Fibroblast of lung (primary cell): Measurements from ENCODE around the gene PIGR. TPM values are rescaled to one million over a fixed set of nuclear protein-coding genes. Genes with fewer than 3 reads are reported as not detected.

ENCODE experiments used
- DNase-seq, 2 donors: peaks; one replicate each; pipeline versions ENCODE4 v3.0.0 to v3.0.0-alpha.2; 2010; ENCODE audit warnings: low read depth in 2 of 2
- H2AFZ ChIP-seq: 2 replicates; pipeline ENCODE4 v1.5.1; 2012; ENCODE audit warnings: low read length, control low read depth, inconsistent platforms
- H3K27ac ChIP-seq: 2 replicates; pipeline ENCODE4 v1.5.1; 2011; ENCODE audit warnings: low read length, control low read depth; ENCODE audit not compliant: insufficient read depth
- H3K27me3 ChIP-seq: 2 replicates; pipeline ENCODE4 v1.5.1; 2011; ENCODE audit warnings: mild to moderate bottlenecking, low read length; ENCODE audit not compliant: control insufficient read depth, insufficient read depth
- H3K36me3 ChIP-seq: 2 replicates; pipeline ENCODE4 v1.5.1; 2011; ENCODE audit warnings: low read length; ENCODE audit not compliant: control insufficient read depth, insufficient read depth
- H3K4me1 ChIP-seq: 2 replicates; pipeline ENCODE4 v1.5.1; 2011; ENCODE audit warnings: low read length; ENCODE audit not compliant: control insufficient read depth, insufficient read depth; ENCODE audit errors: extremely low read depth
- H3K4me2 ChIP-seq: 2 replicates; pipeline ENCODE4 v1.5.1; 2011; ENCODE audit warnings: low read length, control low read depth; ENCODE audit not compliant: insufficient read depth; ENCODE audit errors: extremely low read depth
- H3K4me3 ChIP-seq, 4 experiments: fragments of 200-600 bp in 1 of 4; sonication (generic) in 1 of 4; replicated peaks in 1 of 4; 2 replicates each; pipeline ENCODE4 v1.5.1; 2011 to 2016; ENCODE audit warnings: low read length in 4 of 4, low read depth in 3 of 4, mild to moderate bottlenecking in 3 of 4, control low read depth in 2 of 4, inconsistent platforms in 1 of 4, mixed read lengths in 1 of 4; ENCODE audit not compliant: insufficient read depth in 1 of 4; ENCODE audit errors: control extremely low read depth in 1 of 4
- H3K79me2 ChIP-seq: 2 replicates; pipeline ENCODE4 v1.5.1; 2012; ENCODE audit warnings: mild to moderate bottlenecking, low read length, inconsistent platforms; ENCODE audit not compliant: control insufficient read depth, insufficient read depth
- H3K9ac ChIP-seq: 2 replicates; pipeline ENCODE4 v1.5.1; 2011; ENCODE audit warnings: mild to moderate bottlenecking, low read length, control low read depth; ENCODE audit not compliant: insufficient read depth
- H3K9me3 ChIP-seq: 2 replicates; pipeline ENCODE4 v1.5.1; 2012; ENCODE audit warnings: low read depth, low read length; ENCODE audit not compliant: control insufficient read depth, insufficient read depth
- H4K20me1 ChIP-seq: 2 replicates; pipeline ENCODE4 v1.5.1; 2011; ENCODE audit warnings: low read length; ENCODE audit not compliant: control insufficient read depth, insufficient read depth; ENCODE audit errors: extremely low read depth
- CTCF ChIP-seq, 2 donors: IDR thresholded peaks in 1 of 2; conservative IDR thresholded peaks in 1 of 2; 1 replicate in 1 of 2; 2 replicates in 1 of 2; pipeline ENCODE4 v1.5.1; 2011 to 2012; ENCODE audit warnings: low read length in 2 of 2, control low read depth in 1 of 2, inconsistent platforms in 1 of 2, low read depth in 1 of 2, mild to moderate bottlenecking in 1 of 2
- EZH2 ChIP-seq: IDR thresholded peaks from 2 replicates; pipeline ENCODE4 v1.5.1; 2012; ENCODE audit warnings: low read length, control low read depth, mild to moderate bottlenecking; ENCODE audit errors: missing control alignments
- polyA plus RNA-seq, 2 donors: library from polyadenylated mRNA; depleted of rRNA in 1 of 2; stranded (reverse) in 1 of 2; unstranded in 1 of 2; fragments of >200 nt; gene quantifications; 2 replicates each; pipeline ENCODE4 v1.2.1, GENCODE V29; 2011 to 2012; ENCODE audit warnings: missing spikeins in 1 of 2
- total RNA-seq: library from RNA; depleted of rRNA; stranded (reverse); fragments of >200 nt; gene quantifications from 2 replicates; pipeline ENCODE4 v1.2.1, GENCODE V29; 2014

Gene PIGR
- total and polyA plus RNA-seq, 2 donors (not counting 1 experiment from before 2014, with no cell fraction given) = not detected

GRCh38 chr1:206905295-206906164 is 40.7 kb downstream of the PIGR start:
- H3K4me1 ChIP-seq = peaks cover 5% of the 10 kb centered on the region
- no peak overlapping the region for H2AFZ ChIP-seq
- DNase-seq = peak; percentile 71 to 94
- H3K36me3 ChIP-seq = no peaks in the 10 kb centered on the region
- no peaks in the 10 kb centered on the region for H3K9me3 ChIP-seq
- no peaks in the 10 kb centered on the region for H3K27me3 ChIP-seq
- no peak overlapping the region for H3K4me2 ChIP-seq
- H3K4me3 ChIP-seq = no peak overlapping the region
- H3K9ac ChIP-seq = no peak overlapping the region
- no peaks in the 10 kb centered on the region for H3K79me2 ChIP-seq
- H3K27ac ChIP-seq = peak overlapping the region; percentile 76
- H4K20me1 ChIP-seq = no peaks in the 10 kb centered on the region
- TF ChIP-seq CTCF (conservative IDR thresholded peaks at IDR 0.05 in 1 of 2, IDR thresholded peaks at IDR 0.05 in 1 of 2; ENCODE audit: low read depth in 1 of 2, low read length in 2 of 2) (no peak), EZH2 (no peak)

- peaks cover 2% of the 10 kb centered on the region for H3K4me1 ChIP-seq
- no peaks in the 10 kb centered on the region for H3K79me2 ChIP-seq
- H3K9me3 ChIP-seq = no peaks in the 10 kb centered on the region
- H3K27ac ChIP-seq = peak overlapping the region; percentile 76
- DNase-seq = no peak
- no peak overlapping the region for H3K9ac ChIP-seq
- no peaks in the 10 kb centered on the region for H3K36me3 ChIP-seq
- H3K4me3 ChIP-seq = no peak overlapping the region
- no peaks in the 10 kb centered on the region for H3K27me3 ChIP-seq
- H3K4me2 ChIP-seq = no peak overlapping the region
- no peaks in the 10 kb centered on the region for H4K20me1 ChIP-seq
- no peak overlapping the region for H2AFZ ChIP-seq
- TF ChIP-seq CTCF (conservative IDR thresholded peaks at IDR 0.05 in 1 of 2, IDR thresholded peaks at IDR 0.05 in 1 of 2; ENCODE audit: low read depth in 1 of 2, low read length in 2 of 2) = no peak
These were observed 41.7 kb downstream of the PIGR start for GRCh38 chr1:206904423-206905142.

GRCh38 chr1:206903687-206904086 is 42.6 kb downstream of the PIGR start:
- Histone ChIP-seq H2AFZ (no peak overlapping the region), H3K27ac (no peak overlapping the region), H3K79me2 (no peaks in the 10 kb centered on the region), H3K4me3 (no peak overlapping the region), H3K9ac (no peak overlapping the region), H3K4me2 (no peak overlapping the region), H4K20me1 (no peaks in the 10 kb centered on the region), H3K27me3 (no peaks in the 10 kb centered on the region), H3K36me3 (no peaks in the 10 kb centered on the region), H3K4me1 (peaks cover 6% of the 10 kb centered on the region), H3K9me3 (no peaks in the 10 kb centered on the region)
- DNase-seq = no peak
- no peak for TF ChIP-seq CTCF (conservative IDR thresholded peaks at IDR 0.05 in 1 of 2, IDR thresholded peaks at IDR 0.05 in 1 of 2; ENCODE audit: low read depth in 1 of 2, low read length in 2 of 2)
- no peak for TF ChIP-seq EZH2
